HCT116 (cell line): Measurements from ENCODE around the gene IGSF21.

Source experiments
- CTCF ChIP-seq, 3 experiments: fragments of 200-600 bp in 1 of 3; sonication (generic) in 1 of 3; IDR thresholded peaks in 2 of 3; conservative IDR thresholded peaks in 1 of 3; 2 replicates each; pipeline ENCODE4 v1.5.1; 2012 to 2017; ENCODE audit warnings: low read depth in 2 of 3, low read length in 2 of 3, antibody characterized with exemption in 1 of 3, borderline replicate concordance in 1 of 3, control low read depth in 1 of 3, mild to moderate bottlenecking in 1 of 3, mixed read lengths in 1 of 3, mixed run types in 1 of 3, moderate library complexity in 1 of 3; ENCODE audit not compliant: insufficient read depth in 1 of 3
- EZH2 ChIP-seq: fragments of 200-600 bp; sonication (generic); IDR thresholded peaks from 2 replicates; pipeline ENCODE4 v1.6.1; 2017; ENCODE audit warnings: antibody characterized with exemption, mixed run types
- JUND ChIP-seq: IDR thresholded peaks from 2 replicates; pipeline ENCODE4 v1.6.1; 2012
- SIN3A ChIP-seq: IDR thresholded peaks from 2 replicates; pipeline ENCODE4 v1.6.1; 2012; ENCODE audit warnings: low read depth
- SRF ChIP-seq: IDR thresholded peaks from 2 replicates; pipeline ENCODE4 v1.6.1; 2012; ENCODE audit warnings: low read depth
- TCF7L2 ChIP-seq: IDR thresholded peaks from 2 replicates; pipeline ENCODE4 v1.7.0; 2011; ENCODE audit warnings: borderline replicate concordance, inconsistent platforms; ENCODE audit not compliant: insufficient read depth, insufficient read length; ENCODE audit errors: extremely low read depth
- ZNF274 ChIP-seq: fragments of 200-500 bp; sonication (Bioruptor generic); IDR thresholded peaks from 2 replicates; pipeline ENCODE4 v1.6.1; 2014; ENCODE audit warnings: mild to moderate bottlenecking, low read depth, low read length, inconsistent platforms

- TF ChIP-seq CTCF (IDR thresholded peaks at IDR 0.05 in 2 of 3, conservative IDR thresholded peaks at IDR 0.05 in 1 of 3; ENCODE audit: borderline replicate concordance in 1 of 3, insufficient read depth in 1 of 3, low read depth in 2 of 3, low read length in 2 of 3) (no peak), TCF7L2 (no peak), EZH2 (no peak), JUND (no peak), SIN3A (no peak), ZNF274 (no peak), SRF (no peak)
Observed at GRCh38 chr1:18230840-18231239, 123.2 kb downstream of the IGSF21 start.
